Fibroblast of lung (primary cell): ENCODE results near the gene GDF2. TPM values are rescaled to one million over a fixed set of nuclear protein-coding genes. Genes with fewer than 3 reads are reported as not detected.

Experiments used
- DNase-seq, 2 donors: peaks; one replicate each; pipeline versions ENCODE4 v3.0.0 to v3.0.0-alpha.2; 2010; ENCODE audit warnings: low read depth in 2 of 2
- H2AFZ ChIP-seq: 2 replicates; pipeline ENCODE4 v1.5.1; 2012; ENCODE audit warnings: low read length, control low read depth, inconsistent platforms
- H3K27ac ChIP-seq: 2 replicates; pipeline ENCODE4 v1.5.1; 2011; ENCODE audit warnings: low read length, control low read depth; ENCODE audit not compliant: insufficient read depth
- H3K27me3 ChIP-seq: 2 replicates; pipeline ENCODE4 v1.5.1; 2011; ENCODE audit warnings: mild to moderate bottlenecking, low read length; ENCODE audit not compliant: control insufficient read depth, insufficient read depth
- H3K36me3 ChIP-seq: 2 replicates; pipeline ENCODE4 v1.5.1; 2011; ENCODE audit warnings: low read length; ENCODE audit not compliant: control insufficient read depth, insufficient read depth
- H3K4me1 ChIP-seq: 2 replicates; pipeline ENCODE4 v1.5.1; 2011; ENCODE audit warnings: low read length; ENCODE audit not compliant: control insufficient read depth, insufficient read depth; ENCODE audit errors: extremely low read depth
- H3K4me2 ChIP-seq: 2 replicates; pipeline ENCODE4 v1.5.1; 2011; ENCODE audit warnings: low read length, control low read depth; ENCODE audit not compliant: insufficient read depth; ENCODE audit errors: extremely low read depth
- H3K4me3 ChIP-seq, 4 experiments: fragments of 200-600 bp in 1 of 4; sonication (generic) in 1 of 4; replicated peaks in 1 of 4; 2 replicates each; pipeline ENCODE4 v1.5.1; 2011 to 2016; ENCODE audit warnings: low read length in 4 of 4, low read depth in 3 of 4, mild to moderate bottlenecking in 3 of 4, control low read depth in 2 of 4, inconsistent platforms in 1 of 4, mixed read lengths in 1 of 4; ENCODE audit not compliant: insufficient read depth in 1 of 4; ENCODE audit errors: control extremely low read depth in 1 of 4
- H3K79me2 ChIP-seq: 2 replicates; pipeline ENCODE4 v1.5.1; 2012; ENCODE audit warnings: mild to moderate bottlenecking, low read length, inconsistent platforms; ENCODE audit not compliant: control insufficient read depth, insufficient read depth
- H3K9ac ChIP-seq: 2 replicates; pipeline ENCODE4 v1.5.1; 2011; ENCODE audit warnings: mild to moderate bottlenecking, low read length, control low read depth; ENCODE audit not compliant: insufficient read depth
- H3K9me3 ChIP-seq: 2 replicates; pipeline ENCODE4 v1.5.1; 2012; ENCODE audit warnings: low read depth, low read length; ENCODE audit not compliant: control insufficient read depth, insufficient read depth
- H4K20me1 ChIP-seq: 2 replicates; pipeline ENCODE4 v1.5.1; 2011; ENCODE audit warnings: low read length; ENCODE audit not compliant: control insufficient read depth, insufficient read depth; ENCODE audit errors: extremely low read depth
- EZH2 ChIP-seq: IDR thresholded peaks from 2 replicates; pipeline ENCODE4 v1.5.1; 2012; ENCODE audit warnings: low read length, control low read depth, mild to moderate bottlenecking; ENCODE audit errors: missing control alignments
- polyA plus RNA-seq, 2 donors: library from polyadenylated mRNA; depleted of rRNA in 1 of 2; stranded (reverse) in 1 of 2; unstranded in 1 of 2; fragments of >200 nt; gene quantifications; 2 replicates each; pipeline ENCODE4 v1.2.1, GENCODE V29; 2011 to 2012; ENCODE audit warnings: missing spikeins in 1 of 2
- total RNA-seq: library from RNA; depleted of rRNA; stranded (reverse); fragments of >200 nt; gene quantifications from 2 replicates; pipeline ENCODE4 v1.2.1, GENCODE V29; 2014
- TF ChIP-seq, protein P1 (sequence below), 2 donors: IDR thresholded peaks in 1 of 2; conservative IDR thresholded peaks in 1 of 2; 1 replicate in 1 of 2; 2 replicates in 1 of 2; pipeline ENCODE4 v1.5.1; 2011 to 2012; ENCODE audit warnings: low read length in 2 of 2, control low read depth in 1 of 2, inconsistent platforms in 1 of 2, low read depth in 1 of 2, mild to moderate bottlenecking in 1 of 2

The GDF2 gene
- total and polyA plus RNA-seq, 2 donors (not counting 1 experiment from before 2014, with no cell fraction given): not detected

DNA sequence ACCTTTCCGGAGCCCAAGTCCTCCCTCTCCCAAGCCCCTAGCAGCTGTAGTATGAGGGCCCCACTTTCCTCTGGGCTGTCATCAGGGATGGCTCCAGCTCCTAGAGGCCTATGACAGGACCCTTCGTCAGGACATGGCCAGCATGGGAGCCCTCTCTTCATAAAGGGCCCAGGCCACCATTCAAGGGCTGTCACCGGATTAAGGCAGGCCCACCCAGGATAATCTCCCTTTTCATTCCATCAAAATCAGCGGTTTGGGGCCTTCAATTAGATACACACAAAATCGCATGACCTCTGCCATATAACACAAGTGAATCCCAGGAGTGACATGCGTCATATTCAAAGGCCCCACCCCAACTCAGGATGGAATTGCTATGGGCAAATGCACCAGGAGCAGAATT is 34.4 kb upstream of the GDF2 start:
- Histone ChIP-seq H3K4me3 (no peak overlapping the region), H3K4me1 (no peaks in the 10 kb centered on the region), H3K9me3 (no peaks in the 10 kb centered on the region), H2AFZ (no peak overlapping the region), H4K20me1 (no peaks in the 10 kb centered on the region), H3K4me2 (no peak overlapping the region), H3K79me2 (no peaks in the 10 kb centered on the region), H3K36me3 (no peaks in the 10 kb centered on the region), H3K27ac (no peak overlapping the region), H3K27me3 (peaks cover 3% of the 10 kb centered on the region), H3K9ac (no peak overlapping the region)
- no peak for DNase-seq
- TF ChIP-seq EZH2: no peak
- TF ChIP-seq, protein P1, sequence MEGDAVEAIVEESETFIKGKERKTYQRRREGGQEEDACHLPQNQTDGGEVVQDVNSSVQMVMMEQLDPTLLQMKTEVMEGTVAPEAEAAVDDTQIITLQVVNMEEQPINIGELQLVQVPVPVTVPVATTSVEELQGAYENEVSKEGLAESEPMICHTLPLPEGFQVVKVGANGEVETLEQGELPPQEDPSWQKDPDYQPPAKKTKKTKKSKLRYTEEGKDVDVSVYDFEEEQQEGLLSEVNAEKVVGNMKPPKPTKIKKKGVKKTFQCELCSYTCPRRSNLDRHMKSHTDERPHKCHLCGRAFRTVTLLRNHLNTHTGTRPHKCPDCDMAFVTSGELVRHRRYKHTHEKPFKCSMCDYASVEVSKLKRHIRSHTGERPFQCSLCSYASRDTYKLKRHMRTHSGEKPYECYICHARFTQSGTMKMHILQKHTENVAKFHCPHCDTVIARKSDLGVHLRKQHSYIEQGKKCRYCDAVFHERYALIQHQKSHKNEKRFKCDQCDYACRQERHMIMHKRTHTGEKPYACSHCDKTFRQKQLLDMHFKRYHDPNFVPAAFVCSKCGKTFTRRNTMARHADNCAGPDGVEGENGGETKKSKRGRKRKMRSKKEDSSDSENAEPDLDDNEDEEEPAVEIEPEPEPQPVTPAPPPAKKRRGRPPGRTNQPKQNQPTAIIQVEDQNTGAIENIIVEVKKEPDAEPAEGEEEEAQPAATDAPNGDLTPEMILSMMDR (conservative IDR thresholded peaks at IDR 0.05 in 1 of 2, IDR thresholded peaks at IDR 0.05 in 1 of 2; ENCODE audit: low read depth in 1 of 2, low read length in 2 of 2): no peak

DNA sequence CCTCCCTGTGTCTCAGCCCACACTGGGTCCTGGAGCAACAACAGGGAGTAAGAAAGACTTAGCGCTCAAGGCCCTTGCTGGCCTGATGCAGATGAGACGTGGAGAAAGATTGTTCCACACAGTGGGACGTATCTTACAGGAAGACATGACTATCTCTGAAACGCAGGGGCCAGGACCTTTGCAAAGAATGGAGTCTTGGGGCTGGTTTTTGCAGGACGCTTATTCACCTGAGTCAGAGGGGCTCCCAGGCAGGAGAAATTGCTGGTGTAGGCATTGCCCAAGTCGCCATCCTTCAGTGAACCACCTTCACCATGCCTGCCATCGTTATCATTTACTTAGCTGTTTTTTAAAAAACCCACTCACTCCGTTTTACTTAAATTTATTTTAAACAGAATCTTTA is 34.0 kb upstream of the GDF2 start:
- TF ChIP-seq EZH2: no peak
- H3K27ac ChIP-seq: no peak overlapping the region
- H4K20me1 ChIP-seq: no peaks in the 10 kb centered on the region
- H3K9me3 ChIP-seq: no peaks in the 10 kb centered on the region
- H3K4me2 ChIP-seq: no peak overlapping the region
- no peaks in the 10 kb centered on the region for H3K4me1 ChIP-seq
- H3K9ac ChIP-seq: no peak overlapping the region
- H3K36me3 ChIP-seq: no peaks in the 10 kb centered on the region
- DNase-seq: no peak
- no peak overlapping the region for H3K4me3 ChIP-seq
- H3K79me2 ChIP-seq: no peaks in the 10 kb centered on the region
- no peak overlapping the region for H2AFZ ChIP-seq
- peaks cover 3% of the 10 kb centered on the region for H3K27me3 ChIP-seq

DNA sequence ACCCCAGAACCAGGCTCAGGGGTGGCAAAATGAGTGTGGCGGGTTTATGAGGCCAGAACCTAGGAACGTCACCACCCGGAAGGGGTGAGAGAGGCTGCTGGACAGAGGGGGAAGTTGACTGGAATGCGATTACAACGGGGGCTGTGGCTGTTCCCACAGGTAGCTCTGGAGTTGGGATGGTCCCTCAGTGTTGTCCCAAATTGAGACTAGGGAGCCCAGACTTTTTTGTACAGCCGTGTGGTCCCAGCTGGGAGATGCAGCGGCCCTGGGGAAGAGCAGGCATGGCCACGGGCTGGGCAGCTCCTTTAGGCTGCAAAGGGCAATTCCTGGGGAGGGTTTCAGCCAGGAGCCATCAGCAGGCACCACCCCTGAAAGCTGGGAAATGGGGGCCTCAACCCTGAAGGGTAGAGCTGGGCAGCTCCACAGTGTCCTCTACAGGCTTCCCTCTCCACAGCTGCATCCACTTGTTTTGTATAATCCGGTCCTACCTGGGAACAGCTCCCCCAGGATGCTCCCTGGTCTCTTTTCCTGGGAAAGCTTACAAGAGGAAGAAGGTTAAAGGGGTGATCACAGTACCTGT is 33.2 kb upstream of the GDF2 start:
- Histone ChIP-seq H3K4me1 (no peaks in the 10 kb centered on the region), H3K79me2 (no peaks in the 10 kb centered on the region), H3K27me3 (peaks cover 3% of the 10 kb centered on the region), H3K4me3 (no peak overlapping the region), H2AFZ (no peak overlapping the region), H4K20me1 (no peaks in the 10 kb centered on the region), H3K9ac (no peak overlapping the region), H3K36me3 (no peaks in the 10 kb centered on the region), H3K27ac (no peak overlapping the region), H3K4me2 (no peak overlapping the region), H3K9me3 (no peaks in the 10 kb centered on the region)
- TF ChIP-seq, protein P1 (conservative IDR thresholded peaks at IDR 0.05 in 1 of 2, IDR thresholded peaks at IDR 0.05 in 1 of 2; ENCODE audit: low read depth in 1 of 2, low read length in 2 of 2): no peak
- TF ChIP-seq EZH2: no peak
- no peak for DNase-seq
